T-helper 2 cell treated with Interferon-gamma antibody and Interleukin-4, amounts not matched to agents 5 μg/mL and 100 μg/mL, for 36 hours (primary cell): ENCODE measurements around the gene MAPK8IP3.

Experiments
- DNase-seq: peaks from one replicate; pipeline ENCODE4 v3.0.0; 2021; ENCODE audit warnings: low spot score
- H3K27ac Mint-ChIP-seq: one replicate; pipeline ENCODE4 v1.8.0; 2021; ENCODE audit warnings: mild to moderate bottlenecking, mixed read lengths
- H3K27me3 Mint-ChIP-seq: one replicate; pipeline ENCODE4 v1.8.0; 2021; ENCODE audit warnings: low read depth, mixed read lengths
- H3K36me3 Mint-ChIP-seq: one replicate; pipeline ENCODE4 v1.8.0; 2021; ENCODE audit warnings: low read depth, mixed read lengths
- H3K4me1 Mint-ChIP-seq: one replicate; pipeline ENCODE4 v1.8.0; 2021; ENCODE audit warnings: low read depth, mixed read lengths
- H3K4me3 Mint-ChIP-seq: one replicate; pipeline ENCODE4 v1.8.0; 2022; ENCODE audit warnings: mild to moderate bottlenecking, moderate library complexity, mixed read lengths
- H3K9me3 Mint-ChIP-seq: one replicate; pipeline ENCODE4 v1.8.0; 2021; ENCODE audit warnings: mixed read lengths

MAPK8IP3 gene

GRCh38 chr16:1818873-1819525 lies 113.0 kb downstream of the MAPK8IP3 start:
- Mint-ChIP-seq H3K36me3 (peaks cover 7% of the 10 kb centered on the region), H3K27me3 (no peaks in the 10 kb centered on the region), H3K9me3 (no peaks in the 10 kb centered on the region), H3K27ac (no peak overlapping the region), H3K4me3 (no peak overlapping the region), H3K4me1 (peaks cover 3% of the 10 kb centered on the region)
- DNase-seq: no peak

GRCh38 chr16:1819611-1820010 lies 113.6 kb downstream of the MAPK8IP3 start:
- Mint-ChIP-seq H3K36me3 (peaks cover 7% of the 10 kb centered on the region), H3K27ac (no peak overlapping the region), H3K9me3 (no peaks in the 10 kb centered on the region), H3K27me3 (no peaks in the 10 kb centered on the region), H3K4me1 (peaks cover 3% of the 10 kb centered on the region), H3K4me3 (no peak overlapping the region)
- DNase-seq: no peak
